HCT116 (cell line): ENCODE results near the gene ARVCF.

Experiments
- CEBPB ChIP-seq: IDR thresholded peaks from 2 replicates; pipeline ENCODE4 v1.6.1; 2012; ENCODE audit warnings: low read depth
- CTCF ChIP-seq, 3 experiments: fragments of 200-600 bp in 1 of 3; sonication (generic) in 1 of 3; IDR thresholded peaks in 2 of 3; conservative IDR thresholded peaks in 1 of 3; 2 replicates each; pipeline ENCODE4 v1.5.1; 2012 to 2017; ENCODE audit warnings: low read depth in 2 of 3, low read length in 2 of 3, antibody characterized with exemption in 1 of 3, borderline replicate concordance in 1 of 3, control low read depth in 1 of 3, mild to moderate bottlenecking in 1 of 3, mixed read lengths in 1 of 3, mixed run types in 1 of 3, moderate library complexity in 1 of 3; ENCODE audit not compliant: insufficient read depth in 1 of 3
- EGR1 ChIP-seq: IDR thresholded peaks from 2 replicates; pipeline ENCODE4 v1.6.1; 2012; ENCODE audit warnings: low read depth
- ELF1 ChIP-seq: IDR thresholded peaks from 2 replicates; pipeline ENCODE4 v1.6.1; 2012; ENCODE audit warnings: low read depth, borderline replicate concordance
- EZH2phosphoT487 ChIP-seq: fragments of 200-600 bp; IDR thresholded peaks from 2 replicates; pipeline ENCODE4 v1.6.1; 2018; ENCODE audit warnings: antibody characterized with exemption, borderline replicate concordance
- JUND ChIP-seq: IDR thresholded peaks from 2 replicates; pipeline ENCODE4 v1.6.1; 2012
- POLR2A ChIP-seq: IDR thresholded peaks from 2 replicates; pipeline ENCODE4 v1.7.0; 2011; ENCODE audit warnings: borderline replicate concordance; ENCODE audit not compliant: insufficient read depth, insufficient read length; ENCODE audit errors: extremely low read depth
- POLR2AphosphoS5 ChIP-seq: IDR thresholded peaks from 2 replicates; pipeline ENCODE4 v1.6.1; 2011; ENCODE audit warnings: mild to moderate bottlenecking, low read depth, low read length, moderate library complexity
- RAD21 ChIP-seq: IDR thresholded peaks from 2 replicates; pipeline ENCODE4 v1.6.1; 2012; ENCODE audit warnings: low read depth, mild to moderate bottlenecking
- REST ChIP-seq: IDR thresholded peaks from 2 replicates; pipeline ENCODE4 v1.6.1; 2012; ENCODE audit warnings: low read depth
- SIN3A ChIP-seq: IDR thresholded peaks from 2 replicates; pipeline ENCODE4 v1.6.1; 2012; ENCODE audit warnings: low read depth
- ZBTB33 ChIP-seq: IDR thresholded peaks from 2 replicates; pipeline ENCODE4 v1.6.1; 2011; ENCODE audit warnings: mild to moderate bottlenecking, low read length, moderate library complexity; ENCODE audit not compliant: insufficient replicate concordance; ENCODE audit errors: extremely low read depth

GRCh38 chr22:20044495-20045151 is 28.0 kb upstream of the ARVCF start:
- TF ChIP-seq CEBPB (no peak), EZH2phosphoT487 (no peak), POLR2A (no peak), CTCF (IDR thresholded peaks at IDR 0.05 in 2 of 3, conservative IDR thresholded peaks at IDR 0.05 in 1 of 3; ENCODE audit: borderline replicate concordance in 1 of 3, insufficient read depth in 1 of 3, low read depth in 2 of 3, low read length in 2 of 3) (no peak), EGR1 (no peak), SIN3A (no peak), RAD21 (no peak), POLR2AphosphoS5 (no peak), JUND (no peak), REST (no peak), ZBTB33 (no peak), ELF1 (no peak)
